Measurements from ENCODE around the gene FOXP1.

- TF ChIP-seq EP300 (IDR thresholded peaks at IDR 0.05) (no peak), CTCF (IDR thresholded peaks at IDR 0.05) (no peak), POLR2AphosphoS5 (IDR thresholded peaks at IDR 0.05) (no peak)
Measured at GRCh38 chr3:71281280-71281679, 302.2 kb downstream of the FOXP1 start.
